Central memory CD8-positive, alpha-beta T cell (primary cell): ENCODE data around the gene ITPA.
A peak's percentile ranks its signal among the peaks of the same experiment; 100 is the strongest.
"Not testable (repeated sequence)": the region's sequence is repeated elsewhere in the genome, so short reads cannot be mapped to it uniquely, and the experiment has no call there.

Source experiments
- ATAC-seq: fragments of 150-1000 bp; cut with Tn5 transposase; replicated peaks from 2 replicates; pipeline ENCODE4 v1.10.0; 2022; ENCODE audit warnings: mild to moderate bottlenecking, moderate FRiP score, moderate number of reproducible peaks; ENCODE audit not compliant: poor library complexity, severe bottlenecking; ENCODE audit errors: extremely low read depth
- DNase-seq, 2 donors: peaks; one replicate each; pipeline ENCODE4 v3.0.0; 2021; ENCODE audit warnings: low spot score in 2 of 2
- H3K27ac Mint-ChIP-seq: one replicate; pipeline ENCODE4 v1.8.0; 2022; ENCODE audit warnings: low read depth, mild to moderate bottlenecking, moderate library complexity, mixed read lengths
- H3K27me3 Mint-ChIP-seq: one replicate; pipeline ENCODE4 v1.8.0; 2022; ENCODE audit warnings: mixed read lengths
- H3K36me3 Mint-ChIP-seq: one replicate; pipeline ENCODE4 v1.8.0; 2022; ENCODE audit warnings: mild to moderate bottlenecking, moderate library complexity, mixed read lengths; ENCODE audit not compliant: insufficient read depth
- H3K4me1 Mint-ChIP-seq: one replicate; pipeline ENCODE4 v1.8.0; 2022; ENCODE audit warnings: mixed read lengths
- H3K4me3 Mint-ChIP-seq: one replicate; pipeline ENCODE4 v1.8.0; 2022; ENCODE audit warnings: mild to moderate bottlenecking, moderate library complexity, mixed read lengths
- H3K9me3 Mint-ChIP-seq: one replicate; pipeline ENCODE4 v1.8.0; 2022; ENCODE audit warnings: mixed read lengths

Gene ITPA

GRCh38 chr20:3180319-3180718 lies 29.0 kb upstream of the ITPA start:
- peaks cover 2% of the 10 kb centered on the region for H3K36me3 Mint-ChIP-seq
- DNase-seq (no peak), ATAC-seq (no peak)
- no peaks in the 10 kb centered on the region for H3K9me3 Mint-ChIP-seq
- no peak overlapping the region for H3K4me3 Mint-ChIP-seq
- H3K27ac Mint-ChIP-seq: no peak overlapping the region
- H3K4me1 Mint-ChIP-seq: no peaks in the 10 kb centered on the region
- H3K27me3 Mint-ChIP-seq: peaks cover 4% of the 10 kb centered on the region

- Mint-ChIP-seq H3K36me3 (peaks cover 2% of the 10 kb centered on the region), H3K27me3 (no peaks in the 10 kb centered on the region), H3K9me3 (no peaks in the 10 kb centered on the region), H3K4me1 (no peaks in the 10 kb centered on the region), H3K4me3 (no peak overlapping the region), H3K27ac (no peak overlapping the region)
- DNase-seq (no peak), ATAC-seq (no peak)
Observed at GRCh38 chr20:3181270-3181669, 28.0 kb upstream of the ITPA start.

GRCh38 chr20:3182429-3182828 lies 26.9 kb upstream of the ITPA start:
- not testable (repeated sequence) for H3K27ac Mint-ChIP-seq, H3K4me1 Mint-ChIP-seq, H3K4me3 Mint-ChIP-seq, H3K27me3 Mint-ChIP-seq, DNase-seq, ATAC-seq, H3K36me3 Mint-ChIP-seq, H3K9me3 Mint-ChIP-seq

- Mint-ChIP-seq H3K27ac (no peak overlapping the region), H3K27me3 (no peaks in the 10 kb centered on the region), H3K9me3 (no peaks in the 10 kb centered on the region), H3K4me3 (no peak overlapping the region), H3K36me3 (peaks cover 5% of the 10 kb centered on the region), H3K4me1 (no peaks in the 10 kb centered on the region)
- DNase-seq (no peak), ATAC-seq (no peak)
Observed at GRCh38 chr20:3183896-3184612, 25.2 kb upstream of the ITPA start.

GRCh38 chr20:3187861-3188260 lies 21.4 kb upstream of the ITPA start:
- H3K27ac Mint-ChIP-seq, ATAC-seq, H3K4me1 Mint-ChIP-seq, H3K4me3 Mint-ChIP-seq, H3K27me3 Mint-ChIP-seq, H3K9me3 Mint-ChIP-seq, DNase-seq: not testable (repeated sequence)
- H3K36me3 Mint-ChIP-seq: peaks cover 26% of the 10 kb centered on the region

- Mint-ChIP-seq H3K27me3 (no peaks in the 10 kb centered on the region), H3K27ac (no peak overlapping the region), H3K4me1 (peaks cover 5% of the 10 kb centered on the region), H3K36me3 (peaks cover 32% of the 10 kb centered on the region), H3K4me3 (no peak overlapping the region), H3K9me3 (no peaks in the 10 kb centered on the region)
- no peak for DNase-seq
- ATAC-seq: no peak
Observed at GRCh38 chr20:3188823-3189413, 20.4 kb upstream of the ITPA start.

- Mint-ChIP-seq H3K27ac (peak overlapping the region; percentile 16), H3K36me3 (peaks cover 38% of the 10 kb centered on the region), H3K27me3 (no peaks in the 10 kb centered on the region), H3K4me3 (no peak overlapping the region), H3K9me3 (no peaks in the 10 kb centered on the region), H3K4me1 (peaks cover 5% of the 10 kb centered on the region)
- DNase-seq (no peak), ATAC-seq (no peak)
Observed at GRCh38 chr20:3189561-3190131, 19.7 kb upstream of the ITPA start.

GRCh38 chr20:3190681-3191111 lies 18.6 kb upstream of the ITPA start:
- Mint-ChIP-seq H3K36me3 (peaks cover 46% of the 10 kb centered on the region), H3K4me1 (peaks cover 11% of the 10 kb centered on the region), H3K4me3 (no peak overlapping the region), H3K27me3 (no peaks in the 10 kb centered on the region), H3K9me3 (no peaks in the 10 kb centered on the region), H3K27ac (no peak overlapping the region)
- DNase-seq (no peak), ATAC-seq (no peak)

- peak overlapping the region; percentile 44 for H3K27ac Mint-ChIP-seq
- ATAC-seq (no peak), DNase-seq (no peak)
- H3K36me3 Mint-ChIP-seq: peaks cover 56% of the 10 kb centered on the region
- H3K4me3 Mint-ChIP-seq: no peak overlapping the region
- no peaks in the 10 kb centered on the region for H3K27me3 Mint-ChIP-seq
- H3K4me1 Mint-ChIP-seq: peaks cover 17% of the 10 kb centered on the region
- no peaks in the 10 kb centered on the region for H3K9me3 Mint-ChIP-seq
Observed at GRCh38 chr20:3192226-3193015, 16.9 kb upstream of the ITPA start.

- Mint-ChIP-seq H3K36me3 (peaks cover 68% of the 10 kb centered on the region), H3K9me3 (no peaks in the 10 kb centered on the region), H3K4me1 (peaks cover 17% of the 10 kb centered on the region), H3K4me3 (no peak overlapping the region), H3K27ac (no peak overlapping the region), H3K27me3 (no peaks in the 10 kb centered on the region)
- ATAC-seq (no peak), DNase-seq (no peak)
Observed at GRCh38 chr20:3193806-3194616, 15.3 kb upstream of the ITPA start.

- Mint-ChIP-seq H3K4me3 (no peak overlapping the region), H3K9me3 (no peaks in the 10 kb centered on the region), H3K4me1 (peaks cover 17% of the 10 kb centered on the region), H3K36me3 (peaks cover 73% of the 10 kb centered on the region), H3K27me3 (no peaks in the 10 kb centered on the region), H3K27ac (peak overlapping the region; percentile 61)
- ATAC-seq (no peak), DNase-seq (no peak)
Observed at GRCh38 chr20:3194617-3195280, 14.5 kb upstream of the ITPA start.
